Glomerular endothelial cell (primary cell): ENCODE data around the gene GLA. TPM values are rescaled to one million over a fixed set of nuclear protein-coding genes. Genes with fewer than 3 reads are reported as not detected.

Experiments used
- DNase-seq: peaks from one replicate; pipeline ENCODE4 v3.0.0-alpha.2; 2011; ENCODE audit warnings: low read depth, low spot score; ENCODE audit errors: extremely low read depth
- total RNA-seq: library from RNA; depleted of rRNA; stranded (reverse); fragments of >200 nt; gene quantifications from 2 replicates; pipeline ENCODE4 v1.2.3, GENCODE V29; 2015

Gene GLA
- total RNA-seq, 1 donor from 2014 or later: 27.2 TPM

GRCh38 chrX:101359966-101360365 lies 47.8 kb downstream of the GLA start:
- DNase-seq: no peak

- DNase-seq: no peak
Observed at GRCh38 chrX:101357166-101357795, 50.4 kb downstream of the GLA start.

- DNase-seq: no peak
Observed at GRCh38 chrX:101349193-101349562, 58.5 kb downstream of the GLA start.

GRCh38 chrX:101348452-101349192 lies 59.1 kb downstream of the GLA start, which contains the start of gene TIMM8A:
TIMM8A (minus strand) TSS chrX:101348742; CDS start chrX:101348664, 78 bp downstream.
- no peak for DNase-seq

GRCh38 chrX:101347859-101348451 lies 59.8 kb downstream of the GLA start:
- DNase-seq: no peak

Other genes with a start within 250 kb of the GLA start
- gene DRP2, start 188.1 kb downstream of the GLA start, total RNA-seq: 0.93 and 1.3 TPM in 2 replicates
- 0.35 and 1.7 TPM in 2 replicates for gene TAF7L, start 116.6 kb downstream of the GLA start, total RNA-seq
- gene TIMM8A, start 59.2 kb downstream of the GLA start, total RNA-seq: 5.8 and 6.6 TPM in 2 replicates
- gene BTK, start 21.7 kb downstream of the GLA start, total RNA-seq: not detected in 2 replicates
- 741 and 962 TPM in 2 replicates for gene RPL36A, start 16.9 kb downstream of the GLA start, total RNA-seq
- gene HNRNPH2, start 297 bp upstream of the GLA start, total RNA-seq: 52.0 and 54.7 TPM in 2 replicates
- gene ARMCX4, start 77.5 kb upstream of the GLA start, total RNA-seq: 5.8 and 7.2 TPM in 2 replicates
- gene ARMCX1, start 142.6 kb upstream of the GLA start, total RNA-seq: 17.8 and 25.7 TPM in 2 replicates
- 54.2 and 57.6 TPM in 2 replicates for gene ARMCX6, start 210.1 kb upstream of the GLA start, total RNA-seq
- gene ARMCX3, start 215.2 kb upstream of the GLA start, total RNA-seq: 54.4 and 56.8 TPM in 2 replicates